GM19395 (cell line): Measurements from ENCODE around the gene WEE2.
"Not testable (repeated sequence)": the region's sequence is repeated elsewhere in the genome, so short reads cannot be mapped to it uniquely, and the experiment has no call there.

ENCODE experiments used
- ATAC-seq: cut with Tn5 transposase; IDR thresholded peaks from one replicate; pipeline ENCODE4 v1.9.1; 2021; ENCODE audit warnings: mild to moderate bottlenecking, moderate library complexity; ENCODE audit not compliant: unreplicated experiment

The WEE2 gene

DNA sequence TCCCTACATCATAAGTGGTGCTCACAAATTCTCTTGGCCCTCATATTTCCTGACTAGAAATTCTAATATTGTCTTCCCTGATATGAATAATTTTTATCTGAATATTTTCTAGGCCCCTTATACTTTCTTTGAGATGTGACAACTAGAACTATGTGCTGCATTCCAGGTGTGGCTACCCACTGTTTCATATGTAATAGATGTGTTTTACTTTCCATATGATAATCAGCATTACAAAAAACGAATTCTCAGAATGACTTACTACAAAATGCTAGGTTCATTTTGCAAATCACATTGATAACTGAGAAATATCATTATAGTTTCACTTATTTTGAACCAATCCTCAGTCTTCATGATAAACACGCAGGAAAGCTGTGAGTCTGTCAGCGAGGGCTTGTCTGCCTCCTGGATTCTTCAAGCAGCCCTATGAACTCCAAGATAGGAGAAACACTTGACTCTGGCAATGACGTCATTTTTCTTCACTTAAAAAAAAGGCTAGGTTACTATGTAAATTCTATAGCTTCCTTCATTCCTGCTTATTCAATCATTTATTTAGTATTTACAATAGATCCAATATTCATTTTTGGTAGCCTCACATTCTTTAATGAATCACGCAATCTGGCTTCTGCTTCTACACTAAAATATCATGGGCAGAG lies 4.6 kb downstream of the WEE2 start:
- ATAC-seq = no peak

DNA sequence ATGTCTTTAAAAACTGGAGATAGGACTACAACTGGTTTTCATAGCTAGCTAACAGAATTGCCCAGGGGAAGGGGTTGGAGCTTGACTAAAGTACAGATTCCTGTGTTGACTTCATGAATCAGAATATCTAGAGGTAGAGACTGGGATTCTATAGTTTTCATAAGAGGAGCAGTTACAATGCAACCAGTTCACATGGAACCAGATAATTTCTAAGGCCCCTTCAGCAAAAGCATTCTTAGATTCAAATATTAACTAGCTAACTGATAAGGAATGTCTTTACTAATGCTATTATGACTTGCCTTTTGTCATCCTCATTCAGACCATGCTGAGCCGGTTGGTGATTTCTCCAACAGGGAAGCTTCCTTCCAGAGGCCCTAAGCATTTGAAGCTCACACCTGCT lies 5.7 kb downstream of the WEE2 start:
- ATAC-seq = no peak

DNA sequence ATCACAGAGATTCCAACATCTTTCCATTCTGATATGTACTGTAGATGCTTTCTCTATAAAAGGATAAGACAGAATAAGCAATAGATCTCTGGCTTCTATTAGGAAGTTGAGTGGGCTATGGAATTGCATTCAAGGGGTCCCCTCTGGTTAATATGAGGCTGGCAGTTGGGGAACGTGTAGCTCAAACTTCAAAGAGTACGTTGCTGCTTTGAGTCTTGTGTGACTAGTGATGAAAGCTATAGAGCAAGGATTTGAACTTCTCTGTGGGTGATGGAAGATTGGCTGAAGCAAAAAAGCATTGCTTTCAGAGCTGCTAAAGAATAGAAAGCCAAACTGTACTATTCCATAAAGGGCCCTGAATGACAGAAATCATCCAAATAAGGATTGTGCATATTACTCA lies 6.4 kb downstream of the WEE2 start:
- no peak for ATAC-seq

- no peak for ATAC-seq
These were observed 6.9 kb downstream of the WEE2 start for GRCh38 chr7:141715018-141715417.

DNA sequence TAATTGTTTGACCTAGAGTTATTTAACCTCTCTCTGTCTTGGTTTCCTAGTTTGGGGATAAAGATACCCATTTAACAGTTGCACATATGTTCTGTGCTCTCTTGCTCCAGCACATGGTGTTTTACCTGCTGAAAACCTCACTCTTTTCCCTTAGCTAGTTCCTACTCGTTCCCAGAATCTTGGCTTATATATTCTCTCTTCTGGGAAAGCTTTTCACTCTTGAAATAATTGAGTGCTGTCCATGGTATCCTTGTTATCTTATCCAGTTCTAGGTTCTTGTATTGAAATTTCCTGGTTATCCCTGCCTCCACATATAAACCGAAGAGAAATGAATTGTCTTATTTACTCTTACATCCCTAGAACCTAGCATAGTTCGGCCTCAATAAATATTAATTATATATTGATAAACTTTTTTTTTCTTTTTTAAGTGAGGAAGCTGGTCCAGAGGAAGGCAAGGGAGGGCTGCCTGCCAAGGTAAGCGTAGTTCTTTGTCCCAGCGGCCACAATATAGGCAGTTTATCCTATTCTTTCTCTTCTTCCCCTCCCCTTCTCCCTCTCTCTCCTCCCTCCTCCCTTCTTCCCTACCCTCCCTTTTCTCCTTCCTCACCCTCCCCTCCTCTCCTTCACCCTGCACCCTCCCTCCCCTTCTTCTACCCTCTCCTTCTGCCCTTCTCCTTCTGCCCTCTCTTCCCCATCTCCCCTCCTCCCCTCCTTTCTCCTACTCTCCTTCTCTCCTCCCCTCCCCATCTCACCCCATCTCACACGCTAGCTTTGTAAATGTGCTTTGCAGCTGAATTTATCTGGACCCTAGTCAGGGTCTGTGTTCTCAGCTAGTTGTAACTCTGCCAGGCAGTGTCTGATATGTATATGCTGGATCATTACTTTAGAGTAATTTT lies 7.9 kb downstream of the WEE2 start:
- ATAC-seq = no peak

GRCh38 chr7:141717450-141717849 lies 9.3 kb downstream of the WEE2 start:
- ATAC-seq = no peak

DNA sequence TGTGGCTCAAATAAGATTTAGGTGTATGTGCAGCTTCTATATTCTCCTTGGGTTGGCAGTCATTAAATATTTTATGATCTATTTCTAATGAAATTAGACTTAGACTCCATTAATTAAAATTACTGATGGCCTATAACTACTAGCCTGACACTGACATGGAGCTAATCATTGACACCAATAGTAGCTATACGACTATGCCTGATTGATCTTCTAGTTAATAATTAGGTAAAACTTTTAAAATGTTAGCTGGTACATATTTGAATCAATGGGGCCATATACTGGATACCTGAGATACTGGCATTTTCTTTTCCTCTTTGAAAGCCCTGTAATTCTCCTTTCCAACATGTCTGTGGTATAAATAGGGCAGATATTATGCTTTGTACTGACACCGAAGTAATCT lies 14.4 kb downstream of the WEE2 start:
- ATAC-seq = no peak

- no peak for ATAC-seq
These were observed 20.9 kb downstream of the WEE2 start for GRCh38 chr7:141729020-141729419.

- no peak for ATAC-seq
These were observed 23.5 kb downstream of the WEE2 start for GRCh38 chr7:141731476-141732149.

- no peak for ATAC-seq
These were observed 29.1 kb downstream of the WEE2 start for GRCh38 chr7:141737118-141737835.

GRCh38 chr7:141737836-141738591 lies 29.9 kb downstream of the WEE2 start, which contains the start of gene SSBP1:
SSBP1 (plus strand) TSS chr7:141738358; CDS start chr7:141739167, 809 bp downstream.
- peak; percentile 92 for ATAC-seq

- no peak for ATAC-seq
These were observed 30.4 kb downstream of the WEE2 start for GRCh38 chr7:141738592-141739013.

- no peak for ATAC-seq
These were observed 31.1 kb downstream of the WEE2 start for GRCh38 chr7:141739250-141739649.

DNA sequence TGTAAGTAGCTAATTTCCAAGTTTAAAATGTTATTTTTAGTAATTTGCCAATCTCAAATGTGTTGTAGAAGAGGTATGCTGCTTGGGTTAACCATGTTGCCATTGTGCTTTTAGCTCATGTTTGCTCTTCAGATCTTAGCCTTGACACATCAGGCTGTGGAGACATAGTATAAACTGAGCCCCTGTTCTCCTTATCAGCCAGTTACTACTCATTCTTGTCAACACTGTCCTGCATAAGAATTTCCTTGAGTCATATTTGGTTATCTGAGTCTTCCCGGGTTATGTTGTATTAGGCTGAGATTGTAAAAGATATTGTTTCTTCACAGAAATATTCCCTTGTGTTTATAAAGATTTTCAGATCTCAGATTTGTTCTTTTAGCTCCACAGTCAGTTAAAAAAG lies 34.1 kb downstream of the WEE2 start:
- ATAC-seq = no peak

DNA sequence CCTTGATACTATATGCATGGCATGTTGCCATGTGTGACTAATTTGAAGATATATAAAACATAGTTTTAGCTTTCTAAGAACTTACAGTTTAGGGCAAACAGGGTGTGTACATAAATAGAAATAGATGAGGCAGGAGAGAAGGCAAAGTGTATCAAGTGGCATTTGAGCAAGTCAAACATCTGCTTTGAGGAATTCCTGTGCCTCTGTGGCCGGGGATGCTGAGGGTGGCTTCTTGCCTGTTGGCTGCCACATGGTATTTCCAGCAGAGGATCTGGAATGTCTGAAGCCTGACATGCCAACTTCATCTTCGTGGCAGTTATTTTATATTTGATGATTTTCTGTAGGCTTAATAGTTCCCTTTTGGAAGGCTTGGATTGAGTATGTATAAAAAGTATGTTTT lies 36.0 kb downstream of the WEE2 start:
- ATAC-seq = no peak

GRCh38 chr7:141748396-141748795 lies 40.2 kb downstream of the WEE2 start:
- ATAC-seq = no peak

GRCh38 chr7:141751904-141752303 lies 43.8 kb downstream of the WEE2 start:
- ATAC-seq = not testable (repeated sequence)

DNA sequence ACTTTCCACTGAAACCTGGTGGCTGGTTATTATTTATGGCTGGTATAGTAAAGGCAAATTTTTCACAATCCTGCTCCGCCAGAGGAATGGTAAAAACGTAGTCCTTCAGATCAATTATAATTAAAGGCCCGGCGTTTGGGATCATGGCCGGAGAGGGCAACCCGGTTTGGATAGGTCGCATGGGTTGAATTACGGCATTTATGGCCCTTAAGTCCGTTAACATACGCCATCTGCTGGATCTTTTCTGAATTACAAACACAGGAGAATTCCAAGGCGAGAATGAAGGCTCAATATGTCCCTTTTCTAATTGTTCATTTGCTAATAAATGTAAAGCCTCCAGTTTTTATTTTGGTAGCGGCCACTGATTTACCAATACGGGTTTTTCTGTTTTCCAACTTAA lies 44.5 kb downstream of the WEE2 start:
- no peak for ATAC-seq

GRCh38 chr7:141754939-141755338 lies 46.8 kb downstream of the WEE2 start:
- no peak for ATAC-seq

- ATAC-seq = no peak
These were observed 55.6 kb downstream of the WEE2 start, which contains the start of gene TAS2R3 for GRCh38 chr7:141763797-141764196. TAS2R3 (plus strand) TSS chr7:141764097; CDS start chr7:141764159, 62 bp downstream.
